HUES64 (cell line): Measurements from ENCODE around the gene RAB8A.

Source experiments
- H3K27ac ChIP-seq: 2 replicates; pipeline ENCODE4 v1.7.0; 2013; ENCODE audit warnings: low read depth, low read length, inconsistent platforms
- H3K27me3 ChIP-seq: 2 replicates; pipeline ENCODE4 v1.6.1; 2013; ENCODE audit warnings: mild to moderate bottlenecking, low read length; ENCODE audit not compliant: insufficient read depth
- H3K36me3 ChIP-seq: 2 replicates; pipeline ENCODE4 v1.6.1; 2013; ENCODE audit warnings: mild to moderate bottlenecking, low read length; ENCODE audit not compliant: insufficient read depth
- H3K4me1 ChIP-seq: 2 replicates; pipeline ENCODE4 v1.6.1; 2013; ENCODE audit warnings: mild to moderate bottlenecking, low read length, moderate library complexity; ENCODE audit not compliant: insufficient read depth
- H3K4me3 ChIP-seq: 2 replicates; pipeline ENCODE4 v1.5.1; 2013; ENCODE audit warnings: mild to moderate bottlenecking, low read length, moderate library complexity
- H3K9ac ChIP-seq: 2 replicates; pipeline ENCODE4 v1.6.1; 2013; ENCODE audit warnings: mild to moderate bottlenecking, low read depth, low read length
- H3K9me3 ChIP-seq: 2 replicates; pipeline ENCODE4 v1.6.1; 2013; ENCODE audit warnings: low read depth, low read length; ENCODE audit not compliant: insufficient read depth
- WGBS: fragments of 150-250, 120-280 bp; methylation state at CpG from one replicate; pipeline ENCODE4 v1.1.7; 2013; ENCODE audit warnings: missing lambda C conversion rate; 5-methylcytosine and 5-hydroxymethylcytosine counted together

Gene RAB8A

DNA sequence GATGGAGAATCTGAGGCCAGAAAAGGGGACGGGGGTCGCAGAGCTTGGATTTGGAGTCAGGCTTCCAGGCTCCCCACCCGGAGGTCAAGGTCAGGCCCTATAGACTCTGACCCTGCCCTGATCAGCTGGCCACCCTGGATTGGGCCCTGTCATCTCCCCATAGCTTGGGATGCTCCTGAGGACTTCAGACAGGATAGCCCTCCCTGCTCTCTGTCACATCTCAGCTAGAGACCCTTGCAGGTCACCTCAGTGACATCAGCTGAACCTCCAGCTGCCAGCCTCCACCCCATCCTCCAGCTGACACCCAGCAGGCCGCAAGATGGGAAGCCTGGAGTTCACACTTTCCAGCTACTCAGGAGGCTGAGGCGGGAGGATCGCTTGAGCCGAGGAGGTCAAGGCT, 38.2 kb upstream of the RAB8A start:
- Histone ChIP-seq H3K9ac (no peak overlapping the region), H3K9me3 (no peaks in the 10 kb centered on the region), H3K27ac (no peak overlapping the region), H3K27me3 (no peaks in the 10 kb centered on the region), H3K36me3 (peaks cover 3% of the 10 kb centered on the region; the same call in 1 of the 2 replicates), H3K4me1 (peaks cover 6% of the 10 kb centered on the region), H3K4me3 (no peak overlapping the region)
- WGBS, result 93% methylated on average over 7 of the region's 7 CpGs

GRCh38 chr19:16073988-16074387, 37.7 kb upstream of the RAB8A start:
- no peak overlapping the region for H3K9ac ChIP-seq
- WGBS, result 81% methylated on average over 2 of the region's 3 CpGs

GRCh38 chr19:16074488-16075365, 37.0 kb upstream of the RAB8A start:
- H3K4me1 ChIP-seq, result peaks cover 16% of the 10 kb centered on the region
- no peak overlapping the region for H3K9ac ChIP-seq
- H3K9me3 ChIP-seq, result no peaks in the 10 kb centered on the region
- H3K27me3 ChIP-seq, result no peaks in the 10 kb centered on the region
- WGBS, result 93% methylated on average over 10 of the region's 10 CpGs
- H3K36me3 ChIP-seq, result peaks cover 3% of the 10 kb centered on the region; the same call in 1 of the 2 replicates
- no peak overlapping the region for H3K27ac ChIP-seq
- H3K4me3 ChIP-seq, result peak overlapping the region; percentile 82; the same call in 1 of the 2 replicates

More at GRCh38 chr19:16073988-16074387, 37.7 kb upstream of the RAB8A start:
- no peaks in the 10 kb centered on the region for H3K27me3 ChIP-seq
- no peaks in the 10 kb centered on the region for H3K9me3 ChIP-seq
- no peak overlapping the region for H3K4me3 ChIP-seq
- peaks cover 10% of the 10 kb centered on the region for H3K4me1 ChIP-seq
- no peak overlapping the region for H3K27ac ChIP-seq
- H3K36me3 ChIP-seq, result peaks cover 3% of the 10 kb centered on the region; the same call in 1 of the 2 replicates

DNA sequence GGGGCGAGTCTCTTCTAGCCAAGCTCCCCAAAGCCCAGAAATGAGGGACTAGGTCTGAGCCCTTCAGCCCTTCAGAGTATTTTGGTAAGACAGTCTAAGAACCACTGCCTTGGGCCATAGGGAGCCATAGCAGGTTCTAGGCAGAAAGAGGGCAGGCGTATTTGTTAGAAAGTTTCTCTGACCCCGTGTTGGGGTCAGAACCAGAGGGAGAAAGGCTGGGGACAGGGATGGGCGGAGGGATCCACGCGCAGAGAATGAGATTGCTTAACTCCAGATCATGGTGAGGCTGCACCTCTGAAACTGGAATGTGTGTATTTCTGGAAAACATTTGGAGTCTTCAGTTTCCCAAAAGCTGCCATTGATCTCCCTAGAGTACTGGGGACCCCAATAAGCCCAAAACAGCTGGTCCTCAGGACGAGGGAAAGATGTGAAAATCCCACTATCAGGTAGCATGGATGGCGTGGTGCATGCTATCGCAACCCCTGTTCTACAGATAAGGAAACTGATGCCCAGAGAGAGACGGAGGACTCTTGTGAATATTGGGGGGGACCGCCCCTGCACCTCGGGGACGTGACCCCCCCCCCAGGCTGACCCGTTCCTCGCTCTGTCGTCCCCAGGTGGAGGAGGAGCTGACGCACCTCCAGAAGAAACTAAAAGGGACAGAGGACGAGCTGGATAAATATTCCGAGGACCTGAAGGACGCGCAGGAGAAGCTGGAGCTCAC, 36.1 kb upstream of the RAB8A start:
- Histone ChIP-seq H3K4me1 (peaks cover 19% of the 10 kb centered on the region), H3K27me3 (no peaks in the 10 kb centered on the region), H3K27ac (peak overlapping the region; percentile 99), H3K9me3 (no peaks in the 10 kb centered on the region), H3K4me3 (peak overlapping the region; percentile 82), H3K36me3 (peaks cover 8% of the 10 kb centered on the region), H3K9ac (peak overlapping the region; percentile 99)
- 22% methylated on average over 21 of the region's 21 CpGs for WGBS

DNA sequence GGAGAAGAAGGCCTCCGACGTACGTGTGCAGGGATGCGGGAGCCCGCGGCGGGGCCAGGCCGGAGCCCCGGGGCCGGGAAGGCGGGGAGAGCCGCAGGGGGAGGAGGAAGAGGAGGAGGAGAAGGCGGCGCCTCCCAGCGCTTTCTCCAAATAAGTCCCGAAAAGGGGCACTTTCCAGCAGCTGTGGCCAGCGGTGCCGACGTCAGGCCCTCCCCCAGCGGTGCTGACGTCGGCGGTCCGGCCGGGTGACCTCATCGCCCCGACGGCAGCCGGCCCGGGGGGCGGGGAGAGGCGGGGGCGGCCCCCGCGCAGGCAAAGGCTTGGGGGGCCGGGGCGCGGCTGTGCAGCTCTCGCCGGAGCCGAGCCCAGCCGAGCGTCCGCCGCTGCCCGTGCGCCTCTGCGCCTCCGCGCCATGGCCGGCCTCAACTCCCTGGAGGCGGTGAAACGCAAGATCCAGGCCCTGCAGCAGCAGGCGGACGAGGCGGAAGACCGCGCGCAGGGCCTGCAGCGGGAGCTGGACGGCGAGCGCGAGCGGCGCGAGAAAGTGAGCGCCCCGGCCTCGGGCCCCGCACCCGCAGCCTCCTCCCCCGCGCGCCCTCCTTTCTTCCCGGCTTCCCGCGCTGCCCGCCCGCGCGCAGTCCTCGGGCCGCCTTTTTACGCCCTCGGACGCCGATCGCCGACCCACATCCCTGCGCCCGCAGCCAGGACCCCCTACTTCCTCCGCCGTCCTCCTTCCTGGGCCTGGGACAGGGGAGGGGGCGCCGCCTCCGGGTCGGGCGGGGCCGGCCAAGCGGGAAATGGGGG, 35.3 kb upstream of the RAB8A start, which contains the start of gene TPM4:
Gene TPM4 (plus strand): TSS at position 342 of the 804 bp plus-strand sequence. CDS start 71 bp downstream, at position 413.
- Histone ChIP-seq H3K4me1 (peaks cover 19% of the 10 kb centered on the region), H3K9ac (peak within 1 kb of the TSS; percentile 99), H3K36me3 (peaks cover 15% of the 10 kb centered on the region), H3K4me3 (peak within 1 kb of the TSS; percentile 82), H3K27ac (peak within 1 kb of the TSS; percentile 99), H3K9me3 (no peaks in the 10 kb centered on the region), H3K27me3 (no peaks in the 10 kb centered on the region)
- under 1% methylated on average over 91 of the region's 101 CpGs for WGBS

DNA sequence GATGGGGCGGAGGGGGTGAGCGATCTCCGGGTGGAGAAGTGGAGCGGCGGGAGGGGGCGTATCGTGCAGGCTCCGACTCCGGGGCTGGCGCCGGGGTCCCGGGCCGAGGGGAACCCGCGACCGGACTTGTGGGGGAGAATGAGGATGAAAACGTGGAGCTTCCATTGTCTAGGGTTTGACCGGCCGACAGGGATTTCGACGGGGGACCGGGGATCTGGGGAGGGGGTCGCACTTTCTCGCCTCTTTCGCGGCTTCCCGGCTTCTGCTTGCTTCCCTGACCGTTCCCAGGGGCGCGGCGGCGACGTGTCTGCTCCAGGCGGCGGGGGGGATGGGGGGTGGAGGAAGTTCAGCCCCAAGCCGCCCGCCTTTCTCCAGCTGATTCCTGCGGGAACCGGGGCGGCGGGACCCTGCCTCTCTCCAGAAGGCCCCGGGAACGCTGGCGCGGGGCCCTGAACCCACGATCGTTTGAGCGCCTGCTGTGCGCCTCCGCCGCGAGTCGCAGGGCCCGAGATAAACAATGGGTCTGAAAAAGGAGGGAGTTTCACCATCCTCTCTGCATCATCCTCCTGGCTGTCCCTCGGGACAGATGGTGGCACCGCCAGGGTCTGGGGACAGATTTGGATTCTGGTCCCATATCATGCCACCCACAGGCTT, 34.6 kb upstream of the RAB8A start:
- H3K4me3 ChIP-seq, result peak overlapping the region; percentile 82
- H3K4me1 ChIP-seq, result peaks cover 19% of the 10 kb centered on the region
- under 1% methylated on average over 56 of the region's 56 CpGs for WGBS
- H3K27ac ChIP-seq, result peak overlapping the region; percentile 99
- H3K9me3 ChIP-seq, result no peaks in the 10 kb centered on the region
- H3K36me3 ChIP-seq, result peaks cover 22% of the 10 kb centered on the region
- H3K9ac ChIP-seq, result peak overlapping the region; percentile 99
- no peaks in the 10 kb centered on the region for H3K27me3 ChIP-seq

GRCh38 chr19:16077984-16078758, 33.5 kb upstream of the RAB8A start:
- peaks cover 19% of the 10 kb centered on the region for H3K4me1 ChIP-seq
- H3K27ac ChIP-seq, result peak overlapping the region; percentile 99
- WGBS, result 21% methylated on average over 16 of the region's 16 CpGs
- H3K9ac ChIP-seq, result peak overlapping the region; percentile 99
- peaks cover 32% of the 10 kb centered on the region for H3K36me3 ChIP-seq
- no peaks in the 10 kb centered on the region for H3K27me3 ChIP-seq
- H3K4me3 ChIP-seq, result peak overlapping the region; percentile 82
- no peaks in the 10 kb centered on the region for H3K9me3 ChIP-seq

DNA sequence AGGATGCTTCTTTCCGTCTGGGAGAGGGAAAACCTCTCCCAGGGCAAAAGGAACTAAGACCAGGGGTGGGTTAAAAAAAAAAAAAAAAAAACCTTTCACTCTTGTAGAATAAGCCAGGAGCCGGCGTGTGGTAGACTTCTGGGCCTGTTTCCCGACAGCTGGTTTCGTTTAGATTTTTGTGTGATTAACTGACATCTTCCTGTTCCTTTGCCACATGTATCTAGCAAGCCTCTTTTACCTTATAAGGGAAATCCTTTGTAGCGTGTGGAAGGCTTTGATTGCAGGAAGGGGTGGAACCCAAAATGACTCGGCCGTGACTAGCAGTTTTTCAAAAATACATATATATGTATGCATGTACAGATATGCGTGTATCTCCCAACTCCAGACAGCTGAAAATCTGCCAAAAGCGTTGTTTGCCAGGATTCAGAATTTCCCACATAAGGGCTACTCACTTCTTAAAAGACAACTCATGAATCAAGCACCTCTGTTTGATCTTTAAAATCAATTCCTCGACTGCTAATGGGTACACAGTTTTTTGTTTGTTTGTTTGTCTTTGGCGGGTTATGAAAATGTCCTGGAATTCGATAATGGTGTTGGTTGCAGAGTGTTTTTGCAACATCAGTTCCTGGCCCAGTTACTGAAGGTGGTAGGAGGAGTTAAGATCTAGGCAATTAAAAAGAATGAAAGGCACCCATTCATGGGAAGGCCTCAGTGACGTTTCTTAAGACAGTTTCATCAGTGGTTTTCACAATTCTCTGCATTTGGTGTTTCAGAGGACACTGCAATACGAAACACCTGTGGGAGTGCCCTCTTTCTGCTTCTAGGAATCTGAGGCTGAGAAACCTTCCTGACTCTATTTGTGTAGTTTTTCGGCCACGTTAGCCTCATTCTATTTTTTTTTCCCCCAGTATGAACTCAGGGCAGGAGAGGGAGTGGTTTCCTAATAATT, 32.7 kb upstream of the RAB8A start:
- Histone ChIP-seq H3K9me3 (no peaks in the 10 kb centered on the region), H3K27me3 (no peaks in the 10 kb centered on the region), H3K4me3 (peak overlapping the region; percentile 82), H3K9ac (peak overlapping the region; percentile 99), H3K27ac (peak overlapping the region; percentile 99), H3K4me1 (peaks cover 19% of the 10 kb centered on the region), H3K36me3 (peaks cover 41% of the 10 kb centered on the region)
- WGBS, result 29% methylated on average over 12 of the region's 17 CpGs

DNA sequence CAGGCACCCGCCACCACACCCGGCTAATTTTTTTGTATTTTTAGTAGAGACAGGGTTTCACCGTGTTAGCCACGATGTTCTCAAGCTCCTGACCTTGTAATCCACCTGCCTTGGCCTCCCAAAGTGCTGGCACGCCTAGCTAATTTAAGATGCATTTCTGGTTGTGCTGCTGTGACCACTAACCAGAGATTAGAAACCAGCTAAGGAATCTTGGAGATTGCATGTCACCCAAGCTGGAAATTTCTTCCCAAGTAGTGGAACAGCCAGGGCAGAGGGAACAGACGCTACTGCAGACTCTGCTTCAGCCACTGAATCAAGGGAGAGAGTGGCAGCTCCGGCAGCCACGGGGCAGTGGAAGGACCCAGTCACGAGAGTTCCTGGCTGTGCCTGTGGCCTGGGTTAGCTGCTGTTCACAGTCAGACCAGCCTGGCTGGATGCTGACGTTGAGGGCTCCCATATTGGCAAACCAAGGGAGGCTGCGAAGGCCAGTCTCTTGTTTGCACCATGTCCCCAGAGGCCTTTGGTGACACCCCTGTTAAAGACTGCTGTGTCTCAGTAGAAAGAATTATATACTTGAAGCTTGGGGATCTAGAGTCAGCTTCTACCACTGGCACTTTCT, 27.5 kb upstream of the RAB8A start:
- no peaks in the 10 kb centered on the region for H3K9me3 ChIP-seq
- no peaks in the 10 kb centered on the region for H3K27me3 ChIP-seq
- H3K9ac ChIP-seq, result no peak overlapping the region
- H3K4me3 ChIP-seq, result no peak overlapping the region
- no peak overlapping the region for H3K27ac ChIP-seq
- peaks cover 90% of the 10 kb centered on the region for H3K36me3 ChIP-seq
- 96% methylated on average over 11 of the region's 11 CpGs for WGBS
- peaks cover 7% of the 10 kb centered on the region for H3K4me1 ChIP-seq
